Left ventricle myocardium inferior (tissue), 1 donor: ENCODE measurements around the gene PHLPP1. TPM values are rescaled to one million over a fixed set of nuclear protein-coding genes. Genes with fewer than 3 reads are reported as not detected.

Experiments used
- DNase-seq: peaks from one replicate; pipeline ENCODE4 v3.0.0-alpha.2; 2020
- H3K27ac ChIP-seq: fragments of 200-600 bp; replicated peaks from 2 replicates; pipeline ENCODE4 v1.8.0; 2021
- H3K27me3 ChIP-seq: fragments of 200-600 bp; 2 replicates; pipeline ENCODE4 v1.8.0; 2021; ENCODE audit warnings: low read depth
- H3K36me3 ChIP-seq: fragments of 200-600 bp; 2 replicates; pipeline ENCODE4 v1.8.0; 2021
- H3K4me1 ChIP-seq: fragments of 200-600 bp; 2 replicates; pipeline ENCODE4 v1.8.0; 2021
- H3K4me3 ChIP-seq: fragments of 200-600 bp; 2 replicates; pipeline ENCODE4 v1.8.0; 2021; ENCODE audit warnings: mild to moderate bottlenecking, moderate library complexity
- H3K9me3 ChIP-seq: fragments of 200-600 bp; replicated peaks from 2 replicates; pipeline ENCODE4 v1.8.0; 2021
- intact Hi-C: fragments of 100-400 bp; cut with micrococcal nuclease; formaldehyde crosslinking; loops from one replicate; pipeline ENCODE4 v1.11.0; 2022
- total RNA-seq: library from RNA; stranded (reverse); fragmentation: NEBNext Ultra II Directional; extraction: Animal tissue kit (Norgen Biotek cat#: 25700); gene quantifications from one replicate; pipeline ENCODE4 v1.2.1, GENCODE V29; 2021
- TF ChIP-seq, protein P1 (sequence below): fragments of 200-600 bp; IDR thresholded peaks from 2 replicates; pipeline ENCODE4 v1.8.0; 2021; ENCODE audit warnings: antibody characterized with exemption, mild to moderate bottlenecking, borderline replicate concordance
- donor health status: DM: no; HTN: yes; CAD: no; lungs with severe emphysema.

Gene PHLPP1
- total RNA-seq, 1 donor from 2014 or later: 5.9 TPM

- Histone ChIP-seq H3K27me3 (no peaks in the 10 kb centered on the region), H3K27ac (no peak overlapping the region), H3K36me3 (no peaks in the 10 kb centered on the region), H3K4me3 (no peak overlapping the region), H3K4me1 (peaks cover 9% of the 10 kb centered on the region), H3K9me3 (peaks cover 18% of the 10 kb centered on the region)
- no peak for DNase-seq
- TF ChIP-seq, protein P1, sequence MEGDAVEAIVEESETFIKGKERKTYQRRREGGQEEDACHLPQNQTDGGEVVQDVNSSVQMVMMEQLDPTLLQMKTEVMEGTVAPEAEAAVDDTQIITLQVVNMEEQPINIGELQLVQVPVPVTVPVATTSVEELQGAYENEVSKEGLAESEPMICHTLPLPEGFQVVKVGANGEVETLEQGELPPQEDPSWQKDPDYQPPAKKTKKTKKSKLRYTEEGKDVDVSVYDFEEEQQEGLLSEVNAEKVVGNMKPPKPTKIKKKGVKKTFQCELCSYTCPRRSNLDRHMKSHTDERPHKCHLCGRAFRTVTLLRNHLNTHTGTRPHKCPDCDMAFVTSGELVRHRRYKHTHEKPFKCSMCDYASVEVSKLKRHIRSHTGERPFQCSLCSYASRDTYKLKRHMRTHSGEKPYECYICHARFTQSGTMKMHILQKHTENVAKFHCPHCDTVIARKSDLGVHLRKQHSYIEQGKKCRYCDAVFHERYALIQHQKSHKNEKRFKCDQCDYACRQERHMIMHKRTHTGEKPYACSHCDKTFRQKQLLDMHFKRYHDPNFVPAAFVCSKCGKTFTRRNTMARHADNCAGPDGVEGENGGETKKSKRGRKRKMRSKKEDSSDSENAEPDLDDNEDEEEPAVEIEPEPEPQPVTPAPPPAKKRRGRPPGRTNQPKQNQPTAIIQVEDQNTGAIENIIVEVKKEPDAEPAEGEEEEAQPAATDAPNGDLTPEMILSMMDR: no peak
- intact Hi-C loops: no loop called here
Measured at GRCh38 chr18:62729487-62730386, 14.4 kb downstream of the PHLPP1 start.

DNA sequence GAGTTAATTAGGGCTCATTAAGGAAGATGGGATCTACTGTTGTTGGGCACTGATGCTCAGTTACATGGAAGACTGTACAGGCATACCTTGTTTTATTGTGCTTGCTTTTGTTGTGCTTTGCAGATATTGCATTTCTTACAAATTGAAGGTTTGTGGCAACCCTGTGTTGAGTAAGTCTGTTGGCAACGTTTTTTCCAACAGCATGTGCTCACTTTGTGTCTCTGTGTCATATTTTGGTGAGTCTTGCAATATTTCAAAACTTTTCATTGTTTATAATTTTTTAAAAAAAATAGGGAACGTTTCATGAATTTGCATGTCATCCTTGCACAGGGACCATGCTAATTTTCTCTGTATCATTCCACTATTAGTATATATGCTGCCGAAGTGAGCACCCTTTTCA, 15.6 kb downstream of the PHLPP1 start:
- Histone ChIP-seq H3K4me1 (no peaks in the 10 kb centered on the region), H3K4me3 (no peak overlapping the region), H3K27me3 (no peaks in the 10 kb centered on the region), H3K27ac (no peak overlapping the region), H3K36me3 (no peaks in the 10 kb centered on the region), H3K9me3 (peaks cover 18% of the 10 kb centered on the region)
- no peak for DNase-seq
- TF ChIP-seq, protein P1: no peak
- intact Hi-C loops: no loop called here

GRCh38 chr18:62732617-62733016, 17.3 kb downstream of the PHLPP1 start:
- H3K36me3 ChIP-seq: no peaks in the 10 kb centered on the region
- H3K27ac ChIP-seq: no peak overlapping the region
- peaks cover 8% of the 10 kb centered on the region for H3K4me1 ChIP-seq
- H3K27me3 ChIP-seq: no peaks in the 10 kb centered on the region
- peaks cover 18% of the 10 kb centered on the region for H3K9me3 ChIP-seq
- no peak for DNase-seq
- no peak overlapping the region for H3K4me3 ChIP-seq
- intact Hi-C loops: no loop called here
- TF ChIP-seq, protein P1: no peak

DNA sequence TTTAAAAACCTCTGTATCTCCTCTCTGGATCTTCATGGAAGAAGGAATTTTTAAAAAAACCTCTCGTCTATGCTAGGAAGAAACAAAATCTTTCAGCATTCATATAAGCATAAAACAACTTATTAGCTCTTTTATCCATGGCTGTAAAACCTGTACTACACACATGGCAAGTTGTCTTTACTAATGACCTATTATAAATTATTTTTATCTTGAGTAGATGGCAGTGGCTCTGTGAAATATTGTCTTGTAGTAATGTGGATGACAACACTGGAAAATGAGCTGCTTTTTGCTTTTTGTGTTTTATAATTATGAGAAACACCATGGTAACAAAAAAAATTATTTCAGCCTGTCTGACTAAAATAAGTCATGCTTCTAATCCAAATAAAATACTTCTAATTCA, 18.9 kb downstream of the PHLPP1 start:
- DNase-seq: no peak
- Histone ChIP-seq H3K27me3 (no peaks in the 10 kb centered on the region), H3K27ac (no peak overlapping the region), H3K9me3 (peaks cover 18% of the 10 kb centered on the region), H3K4me1 (peaks cover 19% of the 10 kb centered on the region), H3K36me3 (no peaks in the 10 kb centered on the region), H3K4me3 (no peak overlapping the region)
- intact Hi-C loops: no loop called here
- TF ChIP-seq, protein P1: no peak

- Histone ChIP-seq H3K9me3 (peaks cover 18% of the 10 kb centered on the region), H3K4me3 (no peak overlapping the region), H3K27me3 (no peaks in the 10 kb centered on the region), H3K27ac (no peak overlapping the region), H3K4me1 (peaks cover 22% of the 10 kb centered on the region), H3K36me3 (no peaks in the 10 kb centered on the region)
- TF ChIP-seq, protein P1: no peak
- intact Hi-C loops: no loop called here
- DNase-seq: no peak
Measured at GRCh38 chr18:62735387-62735786, 20.0 kb downstream of the PHLPP1 start.
